ENCODE measurements around the gene PTCD2.
A peak's percentile ranks its signal among the peaks of the same experiment; 100 is the strongest.

PTCD2 gene

DNA sequence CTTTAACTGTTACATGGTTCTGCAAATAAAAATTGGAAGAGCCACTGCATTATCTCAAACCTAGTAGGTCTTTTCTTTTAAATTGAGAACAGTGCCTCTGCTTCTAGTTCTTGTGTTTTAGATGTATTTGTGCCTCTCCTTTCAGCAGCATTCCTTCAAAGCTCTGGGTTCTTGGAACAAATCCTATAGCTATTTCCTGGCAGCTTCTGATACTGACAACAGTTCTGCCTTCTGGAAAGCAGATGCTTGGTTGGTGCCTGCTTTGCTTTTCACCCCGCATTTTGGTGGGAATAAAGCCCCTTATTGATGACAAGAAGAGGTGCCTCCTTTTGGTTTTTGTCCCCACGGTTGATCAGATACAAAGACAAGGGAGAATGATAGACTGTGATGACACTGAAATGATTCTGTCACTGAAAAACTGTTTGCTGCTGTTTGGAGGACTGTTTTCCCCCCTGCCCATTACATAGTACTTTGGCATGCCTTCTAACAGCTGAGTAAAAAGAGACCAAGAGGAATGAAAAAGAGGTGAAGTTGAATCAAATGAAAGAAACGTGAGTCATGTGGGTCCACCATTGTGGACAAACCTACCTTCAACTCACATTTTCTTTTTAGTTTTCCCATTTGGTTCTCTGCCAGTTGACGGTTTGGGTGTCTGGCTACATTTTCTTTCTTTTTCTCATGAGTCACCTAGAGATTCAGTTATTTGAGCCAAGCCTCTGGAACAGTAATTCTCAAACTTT lies 5.6 kb downstream of the PTCD2 start:
- TF ChIP-seq, protein P1, sequence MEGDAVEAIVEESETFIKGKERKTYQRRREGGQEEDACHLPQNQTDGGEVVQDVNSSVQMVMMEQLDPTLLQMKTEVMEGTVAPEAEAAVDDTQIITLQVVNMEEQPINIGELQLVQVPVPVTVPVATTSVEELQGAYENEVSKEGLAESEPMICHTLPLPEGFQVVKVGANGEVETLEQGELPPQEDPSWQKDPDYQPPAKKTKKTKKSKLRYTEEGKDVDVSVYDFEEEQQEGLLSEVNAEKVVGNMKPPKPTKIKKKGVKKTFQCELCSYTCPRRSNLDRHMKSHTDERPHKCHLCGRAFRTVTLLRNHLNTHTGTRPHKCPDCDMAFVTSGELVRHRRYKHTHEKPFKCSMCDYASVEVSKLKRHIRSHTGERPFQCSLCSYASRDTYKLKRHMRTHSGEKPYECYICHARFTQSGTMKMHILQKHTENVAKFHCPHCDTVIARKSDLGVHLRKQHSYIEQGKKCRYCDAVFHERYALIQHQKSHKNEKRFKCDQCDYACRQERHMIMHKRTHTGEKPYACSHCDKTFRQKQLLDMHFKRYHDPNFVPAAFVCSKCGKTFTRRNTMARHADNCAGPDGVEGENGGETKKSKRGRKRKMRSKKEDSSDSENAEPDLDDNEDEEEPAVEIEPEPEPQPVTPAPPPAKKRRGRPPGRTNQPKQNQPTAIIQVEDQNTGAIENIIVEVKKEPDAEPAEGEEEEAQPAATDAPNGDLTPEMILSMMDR (conservative IDR thresholded peaks at IDR 0.05; ENCODE audit: low read length), result no peak
- DNase-seq (ENCODE audit: low read depth), result peak; percentile 81
- peak overlapping the region; percentile 49 for H3K4me3 ChIP-seq (ENCODE audit: low read length)

DNA sequence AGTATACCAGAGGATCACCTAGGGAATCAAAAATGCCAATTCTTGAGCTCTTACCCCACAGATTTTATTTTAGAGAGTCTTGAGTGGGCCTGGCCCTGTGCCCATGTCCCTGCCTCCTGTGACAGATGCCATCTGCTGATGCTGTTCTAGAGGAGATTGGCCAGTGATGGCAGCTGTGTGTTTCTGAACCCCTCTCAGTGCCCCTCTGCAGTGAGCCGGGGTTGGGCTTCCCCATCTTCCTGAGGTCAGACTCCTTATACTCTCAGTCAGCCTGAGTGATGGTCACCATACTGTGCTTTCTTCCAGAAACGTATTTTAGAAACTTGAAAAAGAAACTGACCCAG lies 6.1 kb downstream of the PTCD2 start:
- DNase-seq (ENCODE audit: low read depth), result no peak
- peak overlapping the region; percentile 49 for H3K4me3 ChIP-seq (ENCODE audit: low read length)
- TF ChIP-seq, protein P1 (conservative IDR thresholded peaks at IDR 0.05; ENCODE audit: low read length), result no peak

DNA sequence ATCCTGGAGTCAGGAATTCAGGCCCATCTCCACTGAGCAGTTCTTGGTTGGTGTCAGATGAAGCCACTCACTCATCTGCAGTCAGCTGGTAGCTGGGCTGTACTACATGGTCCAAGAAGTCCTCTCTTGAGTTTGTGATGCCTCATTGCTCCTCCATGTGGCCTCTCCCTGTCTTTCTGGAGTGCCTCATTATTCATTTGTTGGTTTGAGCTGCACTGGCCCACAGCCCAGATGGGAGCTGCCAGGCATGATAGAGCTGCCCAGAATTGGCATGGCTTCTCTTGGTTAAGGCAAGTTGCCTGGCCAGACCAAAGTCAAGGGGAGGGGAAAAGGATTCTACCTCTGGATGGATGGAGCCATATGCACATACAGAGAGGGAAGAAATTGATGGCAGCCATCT lies 8.0 kb downstream of the PTCD2 start:
- no peak overlapping the region for H3K4me3 ChIP-seq (ENCODE audit: low read length)
- DNase-seq (ENCODE audit: low read depth), result peak; percentile 69
- TF ChIP-seq, protein P1 (conservative IDR thresholded peaks at IDR 0.05; ENCODE audit: low read length), result no peak; the same call in 1 of the 2 replicates

DNA sequence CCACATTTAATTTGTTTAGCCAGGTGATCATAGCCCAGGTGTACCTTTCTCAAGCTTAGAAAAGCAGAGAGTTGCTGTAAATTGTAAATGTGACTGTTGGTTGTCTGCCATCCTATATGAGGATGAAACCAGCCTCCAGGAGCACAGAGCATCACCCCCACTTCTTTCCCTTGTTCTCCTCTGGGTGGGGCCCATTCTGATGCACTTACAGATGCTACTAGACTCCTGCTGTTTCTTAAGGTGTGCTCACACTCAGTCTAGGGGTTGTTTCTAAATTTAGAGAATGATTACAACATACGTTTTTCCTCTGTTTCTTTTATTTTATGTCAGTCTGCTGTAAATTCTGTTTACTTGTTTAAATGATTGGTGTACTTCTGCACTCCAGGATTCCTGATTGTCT lies 10.5 kb downstream of the PTCD2 start:
- DNase-seq (ENCODE audit: low read depth), result no peak
- TF ChIP-seq, protein P1 (conservative IDR thresholded peaks at IDR 0.05; ENCODE audit: low read length), result no peak
- no peak overlapping the region for H3K4me3 ChIP-seq (ENCODE audit: low read length)

DNA sequence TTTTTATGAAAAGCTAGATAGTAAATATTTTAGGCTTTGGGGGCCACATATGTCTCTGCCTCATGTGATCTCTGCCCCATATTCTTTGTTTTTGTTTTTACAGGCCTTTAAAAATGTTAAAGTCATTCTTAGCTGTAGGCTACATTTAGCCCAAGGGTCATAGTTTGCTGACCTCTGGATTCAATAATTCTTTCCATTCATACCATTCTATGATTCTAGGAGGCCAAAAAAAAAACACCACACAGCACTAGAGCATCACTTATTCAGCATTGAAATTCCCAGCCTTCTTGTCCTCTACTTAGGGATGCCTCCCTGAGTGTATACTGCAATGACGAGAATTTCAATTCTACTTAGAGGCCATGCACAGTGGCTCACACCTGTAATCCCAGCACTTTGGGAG lies 17.0 kb downstream of the PTCD2 start:
- no peak for DNase-seq (ENCODE audit: low read depth)
- TF ChIP-seq, protein P1 (conservative IDR thresholded peaks at IDR 0.05; ENCODE audit: low read length), result no peak

DNA sequence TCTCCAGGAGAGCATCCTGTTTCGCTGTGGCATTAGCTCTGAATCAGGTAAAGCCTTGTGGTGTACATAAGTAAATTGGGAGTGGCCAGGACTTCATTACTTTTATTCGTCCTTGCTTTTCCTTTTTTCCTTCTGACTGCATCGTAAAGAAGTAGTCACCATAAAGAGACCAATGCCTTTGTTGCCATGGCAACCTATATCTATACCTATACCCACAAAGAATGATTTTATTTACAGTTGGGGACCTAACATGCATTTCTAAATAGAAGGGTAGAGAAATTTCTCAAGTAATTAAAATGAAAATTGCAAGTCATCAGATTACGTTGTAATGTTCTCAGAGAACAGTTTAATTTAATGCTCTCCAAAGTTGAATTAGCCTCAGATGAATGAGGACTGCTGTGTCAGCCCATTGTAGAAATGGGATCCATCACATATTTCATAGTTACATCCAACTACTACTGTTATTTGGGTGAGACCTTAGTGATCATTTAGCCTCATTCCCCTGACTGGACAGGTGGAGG lies 18.6 kb downstream of the PTCD2 start:
- DNase-seq (ENCODE audit: low read depth), result no peak
- no peak overlapping the region for H3K4me3 ChIP-seq (ENCODE audit: low read length)
- TF ChIP-seq, protein P1 (conservative IDR thresholded peaks at IDR 0.05; ENCODE audit: low read length), result no peak

More for the DNA sequence above, 17.0 kb downstream of the PTCD2 start:
- no peak overlapping the region for H3K4me3 ChIP-seq (ENCODE audit: low read length)

DNA sequence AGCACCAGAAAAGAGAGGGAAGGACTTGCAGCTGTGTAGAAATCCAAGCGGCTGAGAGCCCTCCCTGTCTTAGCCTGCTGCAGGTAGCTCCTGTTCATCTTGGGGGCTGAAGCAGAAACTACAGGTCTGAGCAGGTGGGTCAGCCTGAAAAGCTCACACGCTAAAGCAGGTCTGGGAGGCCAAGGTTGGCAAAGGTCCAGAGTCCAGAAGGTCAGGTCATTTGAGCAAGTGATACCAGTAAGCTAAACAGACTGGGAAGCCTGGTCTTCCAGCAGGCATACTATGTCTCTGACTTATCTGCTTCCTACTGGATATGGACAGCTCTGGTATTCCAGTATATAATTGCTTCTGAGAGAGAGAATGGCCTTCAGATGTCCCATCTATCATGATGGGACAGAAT lies 26.2 kb downstream of the PTCD2 start:
- DNase-seq (ENCODE audit: low read depth), result no peak
- TF ChIP-seq, protein P1 (conservative IDR thresholded peaks at IDR 0.05; ENCODE audit: low read length), result no peak
- no peak overlapping the region for H3K4me3 ChIP-seq (ENCODE audit: low read length)

Measured in AG10803 (cell line).